HTR-8/SVneo (cell line): ENCODE results near the gene TRIM46.
"Not testable (repeated sequence)": the region's sequence is repeated elsewhere in the genome, so short reads cannot be mapped to it uniquely, and the experiment has no call there.

Experiments used
- DNase-seq: peaks from one replicate; pipeline ENCODE4 v3.0.0; 2011; ENCODE audit warnings: low spot score, mixed read lengths; ENCODE audit not compliant: insufficient read length
- FAIRE-seq: peaks from 2 replicates; lab custom pipeline; 2011; peaks lifted over from hg19 to GRCh38; lab: Jason Lieb, UNC

Gene TRIM46

DNA sequence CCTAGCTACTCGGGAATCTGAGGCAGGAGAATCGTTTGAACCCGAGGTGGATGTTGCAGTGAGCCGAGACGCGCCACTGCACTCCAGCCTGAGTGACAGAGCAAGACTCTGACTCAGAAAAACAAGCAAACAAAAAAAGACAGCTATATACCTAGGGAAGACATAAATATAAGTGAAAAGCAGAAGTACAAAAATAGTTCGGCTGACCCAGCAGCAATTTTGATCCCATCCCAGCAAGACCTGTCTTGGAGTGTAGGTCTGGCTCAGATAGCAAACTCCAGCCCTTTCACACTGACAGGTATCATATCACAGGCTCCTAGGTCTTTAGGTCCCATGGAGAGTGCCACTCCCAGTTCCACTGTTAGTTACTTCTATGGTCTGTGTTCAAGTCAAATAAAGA lies 49.4 kb downstream of the TRIM46 start:
- no peak for DNase-seq

DNA sequence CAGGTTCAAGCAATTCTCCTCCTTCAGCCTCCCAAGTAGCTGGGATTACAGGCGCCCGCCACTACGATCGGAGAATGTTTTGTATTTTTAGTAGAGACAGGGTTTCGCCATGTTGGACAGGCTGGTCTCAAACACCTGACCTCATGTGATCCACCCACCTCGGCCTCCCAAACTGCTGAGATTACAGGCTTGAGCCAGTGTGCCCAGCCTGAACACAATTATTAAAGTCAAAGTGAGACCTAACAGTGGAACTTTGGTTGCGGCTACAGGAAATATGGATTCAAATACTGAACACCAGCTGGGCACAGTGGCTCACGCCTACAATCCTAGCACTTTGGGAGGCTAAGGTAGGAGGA lies 51.7 kb downstream of the TRIM46 start:
- FAIRE-seq, DNase-seq: not testable (repeated sequence)

More for the DNA sequence above, 49.4 kb downstream of the TRIM46 start:
- FAIRE-seq: no peak

DNA sequence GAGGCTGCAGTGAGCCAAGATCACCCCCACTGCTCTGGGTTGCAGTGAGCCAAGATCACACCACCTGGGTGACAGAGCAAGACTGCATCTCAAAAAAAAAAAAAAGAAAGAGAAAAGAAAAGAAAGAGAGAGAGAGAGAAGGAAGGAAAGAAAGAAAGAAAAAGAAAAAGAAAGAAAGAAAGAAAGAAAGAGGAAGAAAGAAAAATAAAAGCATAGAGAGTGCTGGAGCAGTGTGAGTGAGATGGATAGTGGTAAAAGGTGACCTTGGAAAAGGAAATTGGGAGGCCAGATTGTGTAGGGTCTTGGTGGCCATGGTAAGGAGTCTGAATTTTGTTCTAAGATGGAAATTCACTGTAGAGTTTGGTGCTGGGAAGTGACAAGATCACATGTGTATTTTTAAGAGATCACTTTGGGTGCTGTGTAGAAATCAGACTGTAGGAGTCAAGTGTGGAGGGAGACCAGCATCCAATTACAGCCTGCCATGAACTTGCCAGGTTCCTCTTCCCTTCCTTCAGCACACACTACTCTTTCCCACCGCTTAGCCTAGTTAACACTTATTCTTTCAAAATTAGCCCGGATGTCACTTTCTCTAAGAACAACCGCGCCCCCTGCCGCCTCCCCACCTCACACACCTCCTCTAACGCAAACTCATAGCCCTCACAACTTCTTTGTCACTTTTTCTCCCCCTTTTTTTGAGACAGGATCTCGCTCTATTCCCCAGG lies 52.7 kb downstream of the TRIM46 start:
- DNase-seq (peak; percentile 54), FAIRE-seq (no peak)

DNA sequence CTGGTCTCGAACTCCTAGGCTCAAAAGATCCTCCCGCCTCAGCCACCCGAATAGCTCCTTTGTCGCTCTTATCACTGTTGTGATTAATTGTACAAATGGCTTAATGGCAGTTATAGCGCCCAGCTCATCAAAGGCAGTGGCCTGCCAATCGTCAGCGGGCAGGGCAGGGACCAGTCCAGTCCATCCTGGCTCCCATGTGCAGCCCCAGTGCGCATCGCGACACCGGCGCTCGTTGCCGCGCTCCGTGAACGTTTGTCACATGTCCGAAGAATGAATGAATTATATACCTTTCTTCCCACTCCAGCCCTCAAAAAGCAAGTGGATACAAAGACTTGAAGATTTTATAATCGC lies 53.2 kb downstream of the TRIM46 start:
- DNase-seq (no peak), FAIRE-seq (no peak)

DNA sequence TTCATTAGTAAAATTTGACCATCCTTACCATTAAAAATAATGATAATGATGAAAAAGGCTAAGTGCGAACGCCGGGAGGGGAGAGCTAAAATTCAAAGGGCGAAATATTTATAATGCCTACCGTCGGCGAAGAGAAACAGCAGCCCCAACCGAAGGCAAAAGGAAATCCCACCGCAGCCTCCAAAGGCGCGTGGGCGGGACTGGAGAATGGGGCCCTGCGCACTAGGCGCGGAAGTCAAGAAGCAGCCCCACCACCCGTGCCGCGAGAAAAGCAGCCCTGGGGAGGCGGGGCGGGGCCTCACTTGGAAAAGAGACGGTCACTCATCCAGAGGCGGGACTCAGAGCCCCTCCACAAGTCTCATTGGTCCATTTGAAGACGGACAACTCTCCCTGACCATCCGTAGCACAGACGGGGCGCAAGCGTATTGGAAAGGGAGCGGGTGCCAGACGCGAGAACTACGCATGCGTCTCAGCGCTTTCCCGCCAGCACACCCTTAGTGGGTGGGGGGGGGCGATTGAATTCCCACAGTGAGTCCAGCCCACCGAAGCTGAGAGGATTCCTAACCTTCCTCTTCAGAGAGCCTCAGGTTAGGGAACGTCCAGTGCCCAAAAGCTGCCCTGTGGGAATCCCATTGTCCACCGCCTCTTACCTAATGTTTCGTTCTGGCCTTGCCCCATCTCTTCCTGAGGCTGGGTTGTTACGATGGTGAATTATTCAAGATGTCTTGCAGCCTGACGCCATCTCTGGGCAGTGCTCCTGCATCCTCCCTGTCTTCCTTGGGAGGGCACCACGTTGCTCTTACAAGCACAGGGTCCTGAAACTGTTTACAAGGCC lies 53.8 kb downstream of the TRIM46 start:
- peak; percentile 98 for DNase-seq
- no peak for FAIRE-seq

DNA sequence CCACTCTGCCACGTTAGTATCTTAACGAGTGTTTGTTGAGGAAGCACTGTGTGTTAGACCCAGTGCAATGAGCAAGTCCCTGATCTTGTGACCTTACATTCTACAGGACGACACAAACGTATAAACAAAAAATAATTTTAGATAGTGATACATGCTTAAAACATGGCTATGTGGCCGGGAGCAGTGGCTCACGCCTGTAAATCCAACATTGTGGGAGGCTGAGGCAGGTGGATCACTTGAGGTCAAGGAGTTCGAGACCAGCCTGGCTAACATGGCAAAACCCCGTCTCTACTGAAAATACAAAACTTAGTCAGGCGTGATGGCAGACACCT lies 54.4 kb downstream of the TRIM46 start:
- no peak for FAIRE-seq

DNA sequence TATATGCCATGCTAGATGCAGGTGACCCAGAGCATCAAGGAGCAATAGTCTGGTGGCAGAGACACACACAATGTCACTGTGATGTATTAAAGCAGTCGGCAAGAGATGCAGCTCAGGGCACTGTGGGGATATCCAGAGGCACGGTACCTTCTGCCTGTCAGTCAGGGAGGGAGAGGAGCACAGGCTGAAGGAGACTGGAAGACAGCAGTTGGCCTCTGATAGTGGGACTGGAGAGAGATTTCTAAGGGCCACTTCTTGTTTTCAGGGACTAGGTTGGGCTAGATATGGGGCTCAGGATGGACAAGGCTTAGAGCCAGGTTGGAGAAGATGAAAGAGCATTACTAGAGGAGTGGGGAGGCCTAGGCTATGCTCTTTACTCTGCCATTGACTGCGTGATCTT lies 57.7 kb downstream of the TRIM46 start:
- not testable (repeated sequence) for FAIRE-seq, DNase-seq

More for the DNA sequence above, 54.4 kb downstream of the TRIM46 start:
- no peak for DNase-seq

DNA sequence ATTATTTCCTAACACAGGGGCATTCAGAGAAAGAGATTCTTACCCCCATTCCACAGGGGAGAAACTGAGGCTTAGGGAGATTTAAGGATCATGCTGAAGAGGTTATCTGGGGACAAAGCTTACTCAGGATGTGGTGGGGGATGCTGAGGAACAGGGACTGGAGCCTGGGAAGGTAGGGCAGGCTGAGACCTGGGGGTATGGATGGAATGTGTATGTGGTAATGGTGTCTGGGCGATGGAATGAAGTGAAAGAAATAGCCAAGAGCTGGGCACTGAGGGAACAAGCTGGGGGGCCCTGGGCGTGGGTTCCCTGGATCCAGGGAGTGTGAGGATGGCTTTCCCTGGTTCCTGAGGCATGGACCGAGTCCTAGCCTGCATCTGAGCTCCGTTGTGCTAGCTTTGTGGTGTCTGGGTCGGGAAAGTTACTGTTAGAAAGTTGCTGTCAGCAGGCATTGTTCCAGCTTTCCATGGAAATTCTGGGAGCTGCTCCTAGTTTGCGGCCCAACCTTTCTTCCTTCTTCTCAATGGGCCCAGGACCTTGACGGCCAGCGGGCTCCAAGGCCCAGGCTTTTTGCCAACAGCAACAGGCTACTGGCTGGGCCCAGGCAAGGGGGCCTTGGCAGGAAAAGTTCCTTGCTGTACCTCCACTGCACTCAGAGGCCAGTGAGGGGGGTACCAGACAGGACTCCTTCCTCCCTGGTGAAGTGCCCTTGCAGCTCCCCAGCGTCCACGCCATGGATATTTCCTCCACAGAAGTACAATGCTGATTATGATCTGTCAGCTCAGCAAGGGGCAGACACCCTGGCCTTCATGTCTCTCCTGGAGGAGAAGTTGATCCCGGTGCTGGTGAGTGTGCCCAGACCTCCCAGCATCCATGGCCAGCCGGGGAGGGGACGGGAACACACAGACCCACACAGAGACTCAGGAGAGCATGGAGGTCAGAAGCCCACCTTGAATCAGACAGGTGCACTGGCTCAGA lies 58.6 kb downstream of the TRIM46 start:
- not testable (repeated sequence) for DNase-seq, FAIRE-seq

DNA sequence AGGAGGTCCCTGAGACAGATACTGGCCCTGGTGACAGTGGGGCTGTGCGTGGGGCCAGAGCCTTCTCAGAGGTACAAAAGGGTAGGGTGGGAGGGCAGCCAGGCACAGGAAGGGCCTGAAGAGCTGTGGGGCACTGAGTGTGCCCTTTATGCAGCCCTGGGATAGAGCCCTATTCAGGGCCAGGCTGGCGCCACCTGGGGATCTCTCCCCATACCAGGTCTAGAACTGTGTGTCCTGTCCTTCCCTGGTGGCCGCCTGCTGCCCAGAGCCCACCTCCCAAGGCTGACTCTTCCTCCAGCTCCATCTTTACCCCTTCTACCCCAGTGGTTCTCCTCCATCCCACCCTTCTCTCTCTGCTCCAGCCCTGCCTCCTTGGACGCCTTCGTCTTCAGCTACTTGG lies 59.9 kb downstream of the TRIM46 start:
- not testable (repeated sequence) for FAIRE-seq, DNase-seq
